ENCODE results near the gene ZNF485. TPM values are rescaled to one million over a fixed set of nuclear protein-coding genes. Genes with fewer than 3 reads are reported as not detected.

Gene ZNF485
- polyA plus RNA-seq, 1 donor (not counting 4 experiments of a cell fraction or from before 2014, with no cell fraction given): 4.3 TPM

- Histone ChIP-seq H3K27ac (ENCODE audit: control insufficient read depth, insufficient read depth, low read length) (no peak overlapping the region), H3K9me1 (ENCODE audit: control insufficient read depth, extremely low read depth, insufficient read depth, low read length) (no peaks in the 10 kb centered on the region), H3K4me1 (ENCODE audit: control insufficient read depth, extremely low read depth, insufficient read depth, low read length) (peaks cover 3% of the 10 kb centered on the region), H4K20me1 (ENCODE audit: control insufficient read depth, extremely low read depth, insufficient read depth, low read length) (no peaks in the 10 kb centered on the region), H3K79me2 (ENCODE audit: control insufficient read depth, insufficient read depth, low read length) (no peaks in the 10 kb centered on the region), H3K36me3 (ENCODE audit: control insufficient read depth in 2 of 2, extremely low read depth in 1 of 2, insufficient read depth in 2 of 2, low read length in 2 of 2) (peaks cover 2 to 5% of the 10 kb centered on the region in 2 experiments), H3K9me3 (ENCODE audit: control insufficient read depth, low read depth, low read length) (peaks cover 9% of the 10 kb centered on the region), H3K4me2 (ENCODE audit: control insufficient read depth, extremely low read depth, insufficient read depth, low read depth, low read length) (no peak overlapping the region), H3K4me3 (ENCODE audit: control insufficient read depth in 2 of 3, extremely low read depth in 1 of 3, insufficient read depth in 2 of 3, low read depth in 1 of 3, low read length in 3 of 3) (no peak overlapping the region), H2AFZ (ENCODE audit: control insufficient read depth, low read length) (no peak overlapping the region), H3K9ac (ENCODE audit: control insufficient read depth, extremely low read depth, insufficient read depth, low read length) (no peak overlapping the region), H3K27me3 (ENCODE audit: control insufficient read depth, extremely low read depth, insufficient read depth, low read length) (no peaks in the 10 kb centered on the region)
- dilution Hi-C loops (cut with MboI; ENCODE audit: extremely low pct_ligation_motif_present, low sequenced_read_pairs): no loop called here
- TF ChIP-seq EZH2 (IDR thresholded peaks at IDR 0.05; ENCODE audit: low read length): no peak
- TF ChIP-seq, protein P1, sequence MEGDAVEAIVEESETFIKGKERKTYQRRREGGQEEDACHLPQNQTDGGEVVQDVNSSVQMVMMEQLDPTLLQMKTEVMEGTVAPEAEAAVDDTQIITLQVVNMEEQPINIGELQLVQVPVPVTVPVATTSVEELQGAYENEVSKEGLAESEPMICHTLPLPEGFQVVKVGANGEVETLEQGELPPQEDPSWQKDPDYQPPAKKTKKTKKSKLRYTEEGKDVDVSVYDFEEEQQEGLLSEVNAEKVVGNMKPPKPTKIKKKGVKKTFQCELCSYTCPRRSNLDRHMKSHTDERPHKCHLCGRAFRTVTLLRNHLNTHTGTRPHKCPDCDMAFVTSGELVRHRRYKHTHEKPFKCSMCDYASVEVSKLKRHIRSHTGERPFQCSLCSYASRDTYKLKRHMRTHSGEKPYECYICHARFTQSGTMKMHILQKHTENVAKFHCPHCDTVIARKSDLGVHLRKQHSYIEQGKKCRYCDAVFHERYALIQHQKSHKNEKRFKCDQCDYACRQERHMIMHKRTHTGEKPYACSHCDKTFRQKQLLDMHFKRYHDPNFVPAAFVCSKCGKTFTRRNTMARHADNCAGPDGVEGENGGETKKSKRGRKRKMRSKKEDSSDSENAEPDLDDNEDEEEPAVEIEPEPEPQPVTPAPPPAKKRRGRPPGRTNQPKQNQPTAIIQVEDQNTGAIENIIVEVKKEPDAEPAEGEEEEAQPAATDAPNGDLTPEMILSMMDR (optimal IDR thresholded peaks at IDR 0.05 in 1 of 3, IDR thresholded peaks at IDR 0.05 in 1 of 3, conservative IDR thresholded peaks at IDR 0.05 in 1 of 3; ENCODE audit: extremely low read depth in 1 of 3, insufficient read depth in 2 of 3, low read length in 3 of 3): no peak
- peak; percentile 69 for FAIRE-seq
- no peak for DNase-seq (ENCODE audit: low read depth, low spot score)
Observed at GRCh38 chr10:43610636-43611035, 4.4 kb downstream of the ZNF485 start.

- H3K4me3 ChIP-seq (ENCODE audit: control insufficient read depth in 2 of 3, extremely low read depth in 1 of 3, insufficient read depth in 2 of 3, low read depth in 1 of 3, low read length in 3 of 3): no peak overlapping the region
- H3K4me2 ChIP-seq (ENCODE audit: control insufficient read depth, extremely low read depth, insufficient read depth, low read depth, low read length): no peak overlapping the region
- H3K27me3 ChIP-seq (ENCODE audit: control insufficient read depth, extremely low read depth, insufficient read depth, low read length): no peaks in the 10 kb centered on the region
- no peaks in the 10 kb centered on the region for H4K20me1 ChIP-seq (ENCODE audit: control insufficient read depth, extremely low read depth, insufficient read depth, low read length)
- no peak overlapping the region for H3K27ac ChIP-seq (ENCODE audit: control insufficient read depth, insufficient read depth, low read length)
- H3K9me1 ChIP-seq (ENCODE audit: control insufficient read depth, extremely low read depth, insufficient read depth, low read length): no peaks in the 10 kb centered on the region
- TF ChIP-seq, protein P1 (optimal IDR thresholded peaks at IDR 0.05 in 1 of 3, IDR thresholded peaks at IDR 0.05 in 1 of 3, conservative IDR thresholded peaks at IDR 0.05 in 1 of 3; ENCODE audit: extremely low read depth in 1 of 3, insufficient read depth in 2 of 3, low read length in 3 of 3): no peak
- no peak for TF ChIP-seq EZH2 (IDR thresholded peaks at IDR 0.05; ENCODE audit: low read length)
- no peak overlapping the region for H2AFZ ChIP-seq (ENCODE audit: control insufficient read depth, low read length)
- dilution Hi-C loops (cut with MboI; ENCODE audit: extremely low pct_ligation_motif_present, low sequenced_read_pairs): no loop called here
- H3K4me1 ChIP-seq (ENCODE audit: control insufficient read depth, extremely low read depth, insufficient read depth, low read length): no peaks in the 10 kb centered on the region
- H3K79me2 ChIP-seq (ENCODE audit: control insufficient read depth, insufficient read depth, low read length): no peaks in the 10 kb centered on the region
- peaks cover 21% of the 10 kb centered on the region for H3K9me3 ChIP-seq (ENCODE audit: control insufficient read depth, low read depth, low read length)
- H3K36me3 ChIP-seq (ENCODE audit: control insufficient read depth in 2 of 2, extremely low read depth in 1 of 2, insufficient read depth in 2 of 2, low read length in 2 of 2): peaks cover 2 to 6% of the 10 kb centered on the region in 2 experiments
- FAIRE-seq: no peak
- no peak overlapping the region for H3K9ac ChIP-seq (ENCODE audit: control insufficient read depth, extremely low read depth, insufficient read depth, low read length)
- no peak for DNase-seq (ENCODE audit: low read depth, low spot score)
Observed at GRCh38 chr10:43616697-43617370, 10.6 kb downstream of the ZNF485 start.
